ENCODE measurements around the gene SRGN. TPM values are rescaled to one million over a fixed set of nuclear protein-coding genes. Genes with fewer than 3 reads are reported as not detected.

SRGN gene
- 92.1 to 132 TPM (median 99.4 TPM) in 5 replicates for total RNA-seq (2022; extraction: Qiagen RNA extraction; ENCODE audit: low read depth)

GRCh38 chr10:69087590-69088470, at the start of gene SRGN:
SRGN (plus strand) TSS chr10:69088103; CDS start chr10:69088158, 55 bp downstream.

GRCh38 chr10:69123747-69124562, 36.1 kb downstream of the SRGN start, which contains the start of gene VPS26A:
VPS26A (plus strand) TSS chr10:69124178; CDS start chr10:69124278, 100 bp downstream.

Other genes starting within 250 kb of the SRGN start
- 29.1 to 37.6 TPM (median 33.9 TPM) in 5 replicates for gene DDX50, start 186.8 kb upstream of the SRGN start, total RNA-seq (2022; extraction: Qiagen RNA extraction; ENCODE audit: low read depth)
- gene DDX21, start 131.9 kb upstream of the SRGN start, total RNA-seq (2022; extraction: Qiagen RNA extraction; ENCODE audit: low read depth): 109 to 150 TPM (median 135 TPM) in 5 replicates
- 36.8 to 45.0 TPM (median 43.3 TPM) in 5 replicates for gene KIFBP, start 99.3 kb upstream of the SRGN start, total RNA-seq (2022; extraction: Qiagen RNA extraction; ENCODE audit: low read depth)
- gene VPS26A, start 36.1 kb downstream of the SRGN start, total RNA-seq (2022; extraction: Qiagen RNA extraction; ENCODE audit: low read depth): 45.2 to 67.3 TPM (median 52.6 TPM) in 5 replicates
- gene SUPV3L1, start 92.1 kb downstream of the SRGN start, total RNA-seq (2022; extraction: Qiagen RNA extraction; ENCODE audit: low read depth): 31.3 to 38.2 TPM (median 33.9 TPM) in 5 replicates
- gene HKDC1, start 132.2 kb downstream of the SRGN start, total RNA-seq (2022; extraction: Qiagen RNA extraction; ENCODE audit: low read depth): 10.1 to 16.1 TPM (median 11.6 TPM) in 5 replicates
- 38.0 to 45.9 TPM (median 44.1 TPM) in 5 replicates for gene HK1, start 190.4 kb downstream of the SRGN start, total RNA-seq (2022; extraction: Qiagen RNA extraction; ENCODE audit: low read depth)

Measured in A549 treated with GW870086 at 1 μM for 4 hours (cell line).